ENCODE results near the gene YOD1.

- TF ChIP-seq EZH2phosphoT487 (IDR thresholded peaks at IDR 0.05; ENCODE audit: low read depth): no peak
- no peak for TF ChIP-seq CTCF (IDR thresholded peaks at IDR 0.05; ENCODE audit: low read depth, low read length)
Measured at GRCh38 chr1:207081088-207081487, 30.1 kb upstream of the YOD1 start.

Data from OCI-LY3 (cell line).